Prostate gland (tissue), 2 donors: ENCODE measurements around the gene LIPK. TPM values are rescaled to one million over a fixed set of nuclear protein-coding genes. Genes with fewer than 3 reads are reported as not detected.
"Not testable (repeated sequence)": the region's sequence is repeated elsewhere in the genome, so short reads cannot be mapped to it uniquely, and the experiment has no call there.

ENCODE experiments used
- DNase-seq: peaks from one replicate; pipeline ENCODE4 v3.0.0-alpha.2; 2019; ENCODE audit warnings: low spot score
- H3K27ac ChIP-seq, 2 donors: fragments of 200-600 bp; sonication (generic); 2 replicates each; pipeline ENCODE4 v1.5.1; 2017 to 2019
- H3K27me3 ChIP-seq: fragments of 200-600 bp; sonication (generic); replicated peaks from 2 replicates; pipeline ENCODE4 v1.5.1; 2019; ENCODE audit not compliant: insufficient read depth
- H3K36me3 ChIP-seq, 2 donors: fragments of 200-600 bp; sonication (generic); 1 replicate in 1 of 2; 2 replicates in 1 of 2; pipeline versions ENCODE4 v1.5.1 to v1.8.1; 2017 to 2019
- H3K4me1 ChIP-seq: fragments of 200-600 bp; sonication (generic); replicated peaks from 2 replicates; pipeline ENCODE4 v1.5.1; 2019
- H3K4me3 ChIP-seq, 2 donors: fragments of 200-600 bp; sonication (generic); 2 replicates each; pipeline ENCODE4 v1.5.1; 2017 to 2019
- H3K9me3 ChIP-seq: fragments of 200-600 bp; sonication (generic); 2 replicates; pipeline ENCODE4 v1.5.1; 2017
- POLR2A ChIP-seq: fragments of 450-650 bp; IDR thresholded peaks from one replicate; pipeline ENCODE4 v1.6.1; 2016; ENCODE audit warnings: antibody characterized with exemption, mild to moderate bottlenecking
- POLR2AphosphoS5 ChIP-seq: sonication (generic); formaldehyde crosslinking; IDR thresholded peaks from one replicate; pipeline ENCODE4 v1.6.1; 2017; ENCODE audit warnings: antibody characterized with exemption
- WGBS: methylation state at CpG from one replicate; pipeline ENCODE4 v1.1.5; 2018; 5-methylcytosine and 5-hydroxymethylcytosine counted together
- intact Hi-C: fragments of 100-400 bp; cut with DNase I; formaldehyde crosslinking; loops from one replicate; pipeline ENCODE4 v1.14.2; 2022
- total RNA-seq, 2 donors: library from RNA; depleted of rRNA; stranded (reverse); fragments of >200 nt; gene quantifications; one replicate each; pipeline ENCODE4 v1.1.0, GENCODE V29; 2016
- TF ChIP-seq, protein P1 (sequence below), 4 experiments: fragments of 200-600 bp in 2 of 4; fragments of 450-650 bp in 2 of 4; sonication (generic) in 2 of 4; IDR thresholded peaks; 1 replicate in 3 of 4; 2 replicates in 1 of 4; pipeline ENCODE4 v1.5.1; 2016 to 2019; ENCODE audit warnings: antibody characterized with exemption in 4 of 4, mild to moderate bottlenecking in 2 of 4, moderate library complexity in 2 of 4

The LIPK gene
- total RNA-seq, 2 donors from 2014 or later = not detected

DNA sequence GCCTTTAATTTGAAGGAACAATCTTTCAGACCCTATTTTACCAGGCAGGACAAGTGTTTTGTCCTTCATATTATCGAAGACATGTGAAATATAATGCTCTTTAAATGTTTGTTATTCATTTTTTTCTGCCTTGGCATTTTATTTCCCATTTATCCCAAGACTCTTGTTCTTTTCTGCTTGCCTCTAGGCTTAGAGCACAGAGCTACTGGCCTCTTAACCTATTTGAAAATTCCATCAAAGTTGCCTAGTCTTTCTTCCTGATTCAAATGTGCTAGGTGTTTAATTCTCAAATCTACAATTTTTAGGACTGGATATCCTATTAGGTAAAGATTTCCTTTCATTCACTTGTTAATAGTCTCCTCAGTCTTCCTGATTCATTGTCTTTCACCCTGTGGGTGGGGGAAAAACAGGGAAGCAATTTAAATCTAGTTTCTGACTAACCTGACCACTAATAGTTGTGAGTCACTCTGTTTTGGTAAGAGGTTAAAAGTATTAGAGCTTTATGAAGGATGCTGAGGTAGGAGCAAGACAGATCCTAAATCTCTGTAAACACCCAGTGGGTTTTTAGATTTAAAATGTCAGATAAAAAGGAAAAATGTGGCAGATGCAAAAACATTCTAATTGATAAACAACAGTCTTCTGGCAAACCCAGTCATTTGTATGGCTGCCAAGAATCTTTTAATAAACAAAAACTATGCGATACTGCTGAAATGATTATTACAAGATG lies 1.5 kb downstream of the LIPK start:
- intact Hi-C loops = no loop called here
- Histone ChIP-seq H3K9me3 (no peaks in the 10 kb centered on the region), H3K36me3 (no peaks in the 10 kb centered on the region), H3K4me1 (no peaks in the 10 kb centered on the region), H3K4me3 (no peak overlapping the region), H3K27ac (no peak overlapping the region), H3K27me3 (no peaks in the 10 kb centered on the region)
- WGBS = 54% methylated on average over 2 of the region's 2 CpGs
- DNase-seq = no peak
- TF ChIP-seq, protein P1, sequence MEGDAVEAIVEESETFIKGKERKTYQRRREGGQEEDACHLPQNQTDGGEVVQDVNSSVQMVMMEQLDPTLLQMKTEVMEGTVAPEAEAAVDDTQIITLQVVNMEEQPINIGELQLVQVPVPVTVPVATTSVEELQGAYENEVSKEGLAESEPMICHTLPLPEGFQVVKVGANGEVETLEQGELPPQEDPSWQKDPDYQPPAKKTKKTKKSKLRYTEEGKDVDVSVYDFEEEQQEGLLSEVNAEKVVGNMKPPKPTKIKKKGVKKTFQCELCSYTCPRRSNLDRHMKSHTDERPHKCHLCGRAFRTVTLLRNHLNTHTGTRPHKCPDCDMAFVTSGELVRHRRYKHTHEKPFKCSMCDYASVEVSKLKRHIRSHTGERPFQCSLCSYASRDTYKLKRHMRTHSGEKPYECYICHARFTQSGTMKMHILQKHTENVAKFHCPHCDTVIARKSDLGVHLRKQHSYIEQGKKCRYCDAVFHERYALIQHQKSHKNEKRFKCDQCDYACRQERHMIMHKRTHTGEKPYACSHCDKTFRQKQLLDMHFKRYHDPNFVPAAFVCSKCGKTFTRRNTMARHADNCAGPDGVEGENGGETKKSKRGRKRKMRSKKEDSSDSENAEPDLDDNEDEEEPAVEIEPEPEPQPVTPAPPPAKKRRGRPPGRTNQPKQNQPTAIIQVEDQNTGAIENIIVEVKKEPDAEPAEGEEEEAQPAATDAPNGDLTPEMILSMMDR (IDR thresholded peaks at IDR 0.05) = no peak
- TF ChIP-seq POLR2A = no peak
- TF ChIP-seq POLR2AphosphoS5 = no peak

DNA sequence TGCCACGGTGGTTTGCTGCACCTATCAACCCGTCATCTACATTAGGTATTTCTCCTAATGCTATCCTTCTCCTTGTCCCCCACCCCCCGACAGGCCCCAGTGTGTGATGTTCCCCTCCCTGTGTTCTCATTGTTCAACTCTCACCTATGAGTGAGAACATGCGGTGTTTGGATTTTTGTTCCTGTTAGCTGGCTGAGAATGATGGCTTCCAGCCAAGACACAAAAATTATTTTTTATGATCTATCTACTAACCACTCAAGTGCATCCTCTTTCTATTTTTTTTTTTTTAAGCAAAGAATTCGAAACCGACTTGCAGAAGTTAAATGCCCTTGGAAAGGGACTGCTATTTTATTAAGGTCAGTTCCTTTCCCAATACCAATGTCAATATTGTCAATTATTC lies 3.3 kb downstream of the LIPK start:
- H3K4me3 ChIP-seq = not testable (repeated sequence)

DNA sequence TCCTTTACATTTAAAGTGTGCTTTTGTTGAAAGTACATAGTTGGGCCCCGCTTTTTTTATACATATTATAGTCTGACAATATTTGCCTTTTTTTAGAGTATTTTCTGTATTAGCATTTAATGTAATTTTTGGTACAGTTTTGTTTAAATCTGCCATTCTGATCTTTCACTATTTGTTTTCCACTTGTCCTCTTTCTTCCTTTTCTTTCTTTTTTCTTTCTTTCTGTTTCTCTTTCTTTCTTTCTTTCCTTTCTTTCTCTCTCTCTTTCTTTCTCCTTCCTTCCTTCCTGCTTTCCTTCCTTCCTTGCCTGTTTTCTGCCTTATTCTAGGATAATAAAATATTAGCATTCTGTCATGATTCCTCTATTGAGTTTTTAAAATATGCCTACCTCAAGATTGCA lies 9.5 kb downstream of the LIPK start:
- DNase-seq = no peak
- H3K4me3 ChIP-seq = no peak overlapping the region
- intact Hi-C loops = no loop called here
- no peaks in the 10 kb centered on the region for H3K27me3 ChIP-seq
- no peaks in the 10 kb centered on the region for H3K4me1 ChIP-seq
- 97% methylated on average over 1 of the region's 1 CpG for WGBS
- no peak overlapping the region for H3K27ac ChIP-seq
- no peaks in the 10 kb centered on the region for H3K36me3 ChIP-seq
- H3K9me3 ChIP-seq = no peaks in the 10 kb centered on the region
- no peak for TF ChIP-seq POLR2AphosphoS5
- TF ChIP-seq, protein P1 (IDR thresholded peaks at IDR 0.05) = no peak
- no peak for TF ChIP-seq POLR2A

More for the DNA sequence above, 3.3 kb downstream of the LIPK start:
- H3K36me3 ChIP-seq, H3K9me3 ChIP-seq, H3K4me1 ChIP-seq, DNase-seq, H3K27me3 ChIP-seq, intact Hi-C loops, H3K27ac ChIP-seq: not testable (repeated sequence)
- 32% methylated on average over 6 of the region's 6 CpGs for WGBS

DNA sequence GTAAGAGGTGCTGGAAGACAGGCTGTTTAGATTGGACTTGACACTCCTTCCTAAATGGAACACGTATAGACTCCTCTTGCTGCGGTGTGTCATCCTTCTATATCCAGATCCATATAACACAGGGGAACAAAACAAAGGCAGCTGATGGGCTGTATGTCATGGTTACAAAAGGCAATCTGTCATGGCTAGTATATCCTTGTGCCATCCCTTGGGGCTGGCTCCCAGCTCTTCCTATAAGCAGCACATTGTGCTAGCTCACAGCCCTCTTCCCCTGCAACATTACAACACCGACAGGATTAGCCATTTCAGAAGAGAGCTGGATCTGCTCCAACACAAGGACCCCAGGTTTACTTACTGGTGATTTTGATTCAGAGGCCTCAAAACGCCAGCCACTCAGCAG lies 15.3 kb downstream of the LIPK start:
- no peaks in the 10 kb centered on the region for H3K36me3 ChIP-seq
- 69% methylated on average over 4 of the region's 4 CpGs for WGBS
- no peaks in the 10 kb centered on the region for H3K9me3 ChIP-seq
- H3K27ac ChIP-seq = no peak overlapping the region
- H3K4me3 ChIP-seq = no peak overlapping the region
- H3K27me3 ChIP-seq = no peaks in the 10 kb centered on the region
- intact Hi-C loops = no loop called here
- no peaks in the 10 kb centered on the region for H3K4me1 ChIP-seq
- TF ChIP-seq POLR2AphosphoS5 (no peak), POLR2A (no peak)
- TF ChIP-seq, protein P1 (IDR thresholded peaks at IDR 0.05) = no peak
- DNase-seq = no peak

DNA sequence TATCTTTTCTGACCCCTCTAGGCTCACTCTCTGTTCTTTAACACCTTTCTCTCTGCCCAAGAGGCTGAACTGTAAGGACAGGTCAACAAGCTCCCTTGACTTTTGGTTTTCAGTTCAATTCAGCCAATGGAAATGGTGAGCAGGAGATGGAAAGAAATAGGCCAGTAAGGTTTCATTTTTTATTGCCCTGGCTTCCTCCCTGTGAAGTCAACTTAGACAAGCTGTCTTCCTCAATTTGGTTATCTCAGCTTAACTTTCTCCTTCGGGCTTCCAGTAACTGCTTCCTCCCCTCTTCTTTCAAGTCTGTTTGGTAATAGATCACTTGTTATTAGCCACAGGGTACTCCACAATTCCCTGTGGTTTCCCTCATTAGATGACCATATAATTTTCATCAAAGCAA lies 19.7 kb downstream of the LIPK start:
- Histone ChIP-seq H3K4me3 (no peak overlapping the region), H3K36me3 (no peaks in the 10 kb centered on the region), H3K27me3 (no peaks in the 10 kb centered on the region), H3K27ac (no peak overlapping the region), H3K4me1 (no peaks in the 10 kb centered on the region), H3K9me3 (no peaks in the 10 kb centered on the region)
- no peak for DNase-seq
- intact Hi-C loops = no loop called here
- TF ChIP-seq POLR2AphosphoS5 = no peak
- TF ChIP-seq POLR2A = no peak
- TF ChIP-seq, protein P1 (IDR thresholded peaks at IDR 0.05) = no peak
- 18% methylated on average over 1 of the region's 1 CpG for WGBS
